ENCODE measurements around the gene KAT14. TPM values are rescaled to one million over a fixed set of nuclear protein-coding genes. Genes with fewer than 3 reads are reported as not detected.
"Not testable (repeated sequence)": the region's sequence is repeated elsewhere in the genome, so short reads cannot be mapped to it uniquely, and the experiment has no call there.

KAT14 gene
- total RNA-seq, 1 donor from 2014 or later: 14.5 TPM

DNA sequence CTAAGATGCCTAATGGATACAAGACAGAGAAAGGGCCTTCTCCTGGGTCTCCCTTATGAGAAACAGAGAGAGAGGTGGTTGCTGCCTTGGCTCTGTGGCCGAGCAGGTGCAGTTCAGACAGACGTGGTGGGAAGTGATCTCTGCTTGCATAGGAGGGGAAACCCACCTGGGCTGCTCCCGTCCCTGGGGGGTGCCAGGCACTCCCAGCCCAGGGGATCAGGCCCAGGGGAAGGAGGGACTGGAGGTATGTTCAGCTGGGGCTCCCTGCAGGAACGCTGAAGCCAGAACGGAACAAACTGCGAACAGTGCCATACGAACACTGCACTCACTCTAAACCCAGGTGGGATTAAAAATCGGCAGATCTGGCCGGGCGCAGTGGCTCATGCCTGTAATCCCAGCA lies 44.3 kb upstream of the KAT14 start:
- no peak overlapping the region for H3K4me3 ChIP-seq (ENCODE audit: low read depth, low read length)
- DNase-seq (ENCODE audit: low read depth): no peak
- TF ChIP-seq, protein P1, sequence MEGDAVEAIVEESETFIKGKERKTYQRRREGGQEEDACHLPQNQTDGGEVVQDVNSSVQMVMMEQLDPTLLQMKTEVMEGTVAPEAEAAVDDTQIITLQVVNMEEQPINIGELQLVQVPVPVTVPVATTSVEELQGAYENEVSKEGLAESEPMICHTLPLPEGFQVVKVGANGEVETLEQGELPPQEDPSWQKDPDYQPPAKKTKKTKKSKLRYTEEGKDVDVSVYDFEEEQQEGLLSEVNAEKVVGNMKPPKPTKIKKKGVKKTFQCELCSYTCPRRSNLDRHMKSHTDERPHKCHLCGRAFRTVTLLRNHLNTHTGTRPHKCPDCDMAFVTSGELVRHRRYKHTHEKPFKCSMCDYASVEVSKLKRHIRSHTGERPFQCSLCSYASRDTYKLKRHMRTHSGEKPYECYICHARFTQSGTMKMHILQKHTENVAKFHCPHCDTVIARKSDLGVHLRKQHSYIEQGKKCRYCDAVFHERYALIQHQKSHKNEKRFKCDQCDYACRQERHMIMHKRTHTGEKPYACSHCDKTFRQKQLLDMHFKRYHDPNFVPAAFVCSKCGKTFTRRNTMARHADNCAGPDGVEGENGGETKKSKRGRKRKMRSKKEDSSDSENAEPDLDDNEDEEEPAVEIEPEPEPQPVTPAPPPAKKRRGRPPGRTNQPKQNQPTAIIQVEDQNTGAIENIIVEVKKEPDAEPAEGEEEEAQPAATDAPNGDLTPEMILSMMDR (IDR thresholded peaks at IDR 0.05; ENCODE audit: insufficient read depth, low read length, poor library complexity, severe bottlenecking): no peak
- H3K36me3 ChIP-seq (ENCODE audit: control insufficient read depth, insufficient read depth, low read length): no peaks in the 10 kb centered on the region
- H3K27me3 ChIP-seq (ENCODE audit: control insufficient read depth, insufficient read depth, low read length): peaks cover 2% of the 10 kb centered on the region

- TF ChIP-seq, protein P1 (IDR thresholded peaks at IDR 0.05; ENCODE audit: insufficient read depth, low read length, poor library complexity, severe bottlenecking): no peak
- no peak for DNase-seq (ENCODE audit: low read depth)
- peaks cover 2% of the 10 kb centered on the region for H3K27me3 ChIP-seq (ENCODE audit: control insufficient read depth, insufficient read depth, low read length)
- H3K4me3 ChIP-seq (ENCODE audit: low read depth, low read length): no peak overlapping the region
- H3K36me3 ChIP-seq (ENCODE audit: control insufficient read depth, insufficient read depth, low read length): no peaks in the 10 kb centered on the region
Observed at GRCh38 chr20:18094191-18094590, 43.5 kb upstream of the KAT14 start.

DNA sequence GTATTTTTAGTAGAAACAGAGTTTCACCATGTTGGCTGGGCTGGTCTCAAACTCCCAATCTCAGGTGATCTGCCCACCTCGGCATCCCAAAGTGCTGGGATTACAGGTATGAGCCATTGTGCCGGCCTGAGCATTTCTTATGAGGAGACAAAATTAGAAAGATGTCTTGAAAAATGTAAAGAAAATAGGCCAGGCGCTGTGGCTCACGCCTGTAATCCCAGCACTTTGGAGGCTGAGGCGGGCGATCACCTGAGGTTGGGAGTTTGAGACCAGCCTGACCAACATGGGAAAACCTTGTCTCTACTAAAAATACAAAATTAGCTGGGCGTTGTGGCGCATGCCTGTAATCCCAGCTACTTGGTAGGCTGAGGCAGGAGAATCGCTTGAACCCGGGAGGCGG lies 37.1 kb upstream of the KAT14 start:
- not testable (repeated sequence) for H3K4me3 ChIP-seq (ENCODE audit: low read depth, low read length); H3K36me3 ChIP-seq (ENCODE audit: control insufficient read depth, insufficient read depth, low read length); DNase-seq (ENCODE audit: low read depth); H3K27me3 ChIP-seq (ENCODE audit: control insufficient read depth, insufficient read depth, low read length)

DNA sequence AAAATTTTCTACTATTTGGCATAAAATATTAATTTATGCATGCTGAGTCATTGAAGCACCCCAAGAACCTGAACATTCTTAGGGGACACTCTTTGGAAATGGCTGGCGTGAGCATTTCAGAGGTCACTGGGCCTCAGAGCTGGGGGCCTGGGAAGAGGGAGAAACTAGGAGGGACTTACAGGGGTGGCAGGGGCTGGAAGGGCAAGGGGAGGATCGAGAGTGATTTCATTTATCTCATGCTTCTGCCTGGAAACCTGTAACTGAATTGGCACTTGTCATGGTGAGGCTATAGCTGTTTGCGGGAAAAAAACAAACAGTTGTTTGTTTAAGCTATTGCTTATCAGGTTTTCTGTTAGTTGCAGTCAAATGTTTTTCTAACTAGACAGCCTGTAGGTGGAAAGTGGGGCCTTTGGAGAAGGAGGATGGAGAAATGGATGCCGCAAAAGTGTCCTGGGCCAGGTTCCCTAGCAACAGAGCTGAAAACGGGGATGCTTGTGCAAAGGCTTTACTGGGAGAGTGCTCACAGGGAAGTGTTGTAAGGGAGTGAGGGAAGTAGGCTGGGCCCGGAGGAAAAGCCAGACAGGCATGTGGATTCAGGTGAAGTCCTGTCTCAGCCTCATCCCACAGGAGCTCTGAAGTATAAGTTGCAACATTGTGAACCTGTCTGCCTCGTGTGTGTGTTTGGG lies 36.4 kb upstream of the KAT14 start:
- H3K36me3 ChIP-seq (ENCODE audit: control insufficient read depth, insufficient read depth, low read length): no peaks in the 10 kb centered on the region
- no peak overlapping the region for H3K4me3 ChIP-seq (ENCODE audit: low read depth, low read length)
- TF ChIP-seq, protein P1 (IDR thresholded peaks at IDR 0.05; ENCODE audit: insufficient read depth, low read length, poor library complexity, severe bottlenecking): no peak
- DNase-seq (ENCODE audit: low read depth): no peak
- no peaks in the 10 kb centered on the region for H3K27me3 ChIP-seq (ENCODE audit: control insufficient read depth, insufficient read depth, low read length)

GRCh38 chr20:18103497-18103896 lies 34.2 kb upstream of the KAT14 start:
- H3K4me3 ChIP-seq (ENCODE audit: low read depth, low read length): no peak overlapping the region
- H3K36me3 ChIP-seq (ENCODE audit: control insufficient read depth, insufficient read depth, low read length): no peaks in the 10 kb centered on the region
- TF ChIP-seq, protein P1 (IDR thresholded peaks at IDR 0.05; ENCODE audit: insufficient read depth, low read length, poor library complexity, severe bottlenecking): no peak
- H3K27me3 ChIP-seq (ENCODE audit: control insufficient read depth, insufficient read depth, low read length): no peaks in the 10 kb centered on the region
- DNase-seq (ENCODE audit: low read depth): no peak

GRCh38 chr20:18108326-18108725 lies 29.3 kb upstream of the KAT14 start:
- Histone ChIP-seq H3K36me3 (ENCODE audit: control insufficient read depth, insufficient read depth, low read length) (no peaks in the 10 kb centered on the region), H3K4me3 (ENCODE audit: low read depth, low read length) (no peak overlapping the region), H3K27me3 (ENCODE audit: control insufficient read depth, insufficient read depth, low read length) (no peaks in the 10 kb centered on the region)
- TF ChIP-seq, protein P1 (IDR thresholded peaks at IDR 0.05; ENCODE audit: insufficient read depth, low read length, poor library complexity, severe bottlenecking): no peak
- DNase-seq (ENCODE audit: low read depth): no peak

- not testable (repeated sequence) for H3K27me3 ChIP-seq (ENCODE audit: control insufficient read depth, insufficient read depth, low read length); DNase-seq (ENCODE audit: low read depth); H3K4me3 ChIP-seq (ENCODE audit: low read depth, low read length); H3K36me3 ChIP-seq (ENCODE audit: control insufficient read depth, insufficient read depth, low read length)
Observed at GRCh38 chr20:18128574-18128973, 9.1 kb upstream of the KAT14 start.
